ENCODE measurements around the gene SMCO3.

DNA sequence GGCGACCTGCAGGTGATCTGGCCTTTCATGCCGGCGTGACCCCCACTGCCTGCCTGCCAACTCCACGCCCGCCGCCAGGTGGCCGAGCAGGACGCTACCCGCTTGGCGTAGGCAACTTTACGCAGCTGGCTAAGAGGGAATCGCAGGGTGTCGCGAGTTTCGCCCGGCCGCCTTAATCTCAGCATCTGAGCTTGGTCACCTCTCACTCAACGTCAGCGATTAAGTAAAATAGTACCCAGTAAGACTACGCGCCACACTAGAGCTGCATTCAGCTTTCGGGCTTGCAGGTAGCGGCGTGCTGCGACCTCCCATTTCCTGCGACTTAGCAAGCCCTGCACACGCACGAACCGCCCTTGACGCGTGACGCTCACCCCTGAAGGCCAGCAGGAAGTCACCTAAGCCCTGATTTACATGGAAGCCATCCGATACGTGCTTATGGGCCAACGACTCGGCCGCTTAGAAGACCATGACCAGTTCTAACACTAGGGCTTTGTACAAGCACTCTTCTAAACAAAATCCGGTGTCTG lies 44.0 kb downstream of the SMCO3 start:
- TF ChIP-seq, protein P1, sequence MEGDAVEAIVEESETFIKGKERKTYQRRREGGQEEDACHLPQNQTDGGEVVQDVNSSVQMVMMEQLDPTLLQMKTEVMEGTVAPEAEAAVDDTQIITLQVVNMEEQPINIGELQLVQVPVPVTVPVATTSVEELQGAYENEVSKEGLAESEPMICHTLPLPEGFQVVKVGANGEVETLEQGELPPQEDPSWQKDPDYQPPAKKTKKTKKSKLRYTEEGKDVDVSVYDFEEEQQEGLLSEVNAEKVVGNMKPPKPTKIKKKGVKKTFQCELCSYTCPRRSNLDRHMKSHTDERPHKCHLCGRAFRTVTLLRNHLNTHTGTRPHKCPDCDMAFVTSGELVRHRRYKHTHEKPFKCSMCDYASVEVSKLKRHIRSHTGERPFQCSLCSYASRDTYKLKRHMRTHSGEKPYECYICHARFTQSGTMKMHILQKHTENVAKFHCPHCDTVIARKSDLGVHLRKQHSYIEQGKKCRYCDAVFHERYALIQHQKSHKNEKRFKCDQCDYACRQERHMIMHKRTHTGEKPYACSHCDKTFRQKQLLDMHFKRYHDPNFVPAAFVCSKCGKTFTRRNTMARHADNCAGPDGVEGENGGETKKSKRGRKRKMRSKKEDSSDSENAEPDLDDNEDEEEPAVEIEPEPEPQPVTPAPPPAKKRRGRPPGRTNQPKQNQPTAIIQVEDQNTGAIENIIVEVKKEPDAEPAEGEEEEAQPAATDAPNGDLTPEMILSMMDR (IDR thresholded peaks at IDR 0.05; ENCODE audit: low read depth, low read length): peak; percentile 75
- TF ChIP-seq POLR2A (IDR thresholded peaks at IDR 0.05; ENCODE audit: extremely low read depth, insufficient read length) (no peak), MYC (IDR thresholded peaks at IDR 0.05; ENCODE audit: low read depth, low read length) (no peak)
- TF ChIP-seq, protein P2, sequence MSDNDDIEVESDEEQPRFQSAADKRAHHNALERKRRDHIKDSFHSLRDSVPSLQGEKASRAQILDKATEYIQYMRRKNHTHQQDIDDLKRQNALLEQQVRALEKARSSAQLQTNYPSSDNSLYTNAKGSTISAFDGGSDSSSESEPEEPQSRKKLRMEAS (IDR thresholded peaks at IDR 0.05; ENCODE audit: low read depth, low read length): no peak

Data from NB4 (cell line).